CD4-positive, alpha-beta T cell treated with Interleukin-6 for 4 hours (primary cell): Measurements from ENCODE around the gene HDGFL3.

ENCODE experiments used
- DNase-seq: peaks from one replicate; pipeline ENCODE4 v3.0.0-alpha.2; 2020; ENCODE audit warnings: mixed read lengths

HDGFL3 gene

DNA sequence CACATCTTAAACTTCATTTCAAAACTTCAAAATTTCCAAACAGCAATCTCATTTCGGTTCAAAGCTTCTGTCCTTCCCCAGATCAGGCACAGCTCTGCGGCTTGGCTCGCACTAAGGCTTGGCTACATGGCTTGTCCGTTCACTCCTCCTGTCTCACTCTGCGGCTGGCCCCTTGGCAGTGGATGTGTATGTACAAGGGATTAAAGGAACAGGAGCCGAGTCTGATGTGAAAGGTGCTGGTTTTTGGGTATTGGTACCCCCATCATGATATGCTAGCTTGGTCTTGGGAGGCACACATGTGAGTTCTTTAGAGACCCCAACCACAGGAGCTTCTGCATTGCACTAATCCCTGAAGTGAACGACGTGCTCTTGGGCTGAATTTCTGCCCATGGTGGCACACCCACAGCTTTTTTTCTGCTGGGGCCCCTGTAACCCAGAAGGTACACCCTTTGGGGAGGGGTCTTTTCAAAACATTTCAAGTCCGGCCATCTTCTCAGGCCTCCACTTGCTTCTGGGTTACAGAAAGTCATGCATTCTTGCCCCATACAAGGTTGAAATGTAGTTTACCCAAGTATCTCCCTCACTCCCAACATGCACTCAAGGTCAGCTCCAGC lies 87.5 kb downstream of the HDGFL3 start:
- DNase-seq = no peak

DNA sequence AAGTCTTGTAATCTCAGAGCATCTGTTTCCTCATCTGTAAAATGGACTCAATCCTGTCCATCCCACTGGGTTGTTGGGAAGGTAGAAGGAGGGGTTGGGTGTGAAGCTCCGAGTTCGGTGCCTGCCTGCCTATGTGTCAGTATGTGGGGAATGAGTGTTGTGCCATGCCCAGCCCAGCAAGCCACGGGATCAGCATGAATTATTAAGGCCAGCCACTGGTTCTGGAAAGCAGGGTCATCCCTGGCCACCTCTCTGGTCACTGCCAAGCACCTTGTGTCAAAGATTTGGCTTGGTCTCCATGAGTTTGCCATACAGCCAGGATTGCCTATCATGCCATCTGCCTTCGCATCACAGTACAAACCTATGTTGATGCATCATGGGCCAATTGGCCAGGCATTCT lies 88.7 kb downstream of the HDGFL3 start:
- no peak for DNase-seq

- no peak for DNase-seq
Measured at GRCh38 chr15:83118291-83118827, 89.3 kb downstream of the HDGFL3 start.

- no peak for DNase-seq
Measured at GRCh38 chr15:83115831-83116565, 91.6 kb downstream of the HDGFL3 start.

DNA sequence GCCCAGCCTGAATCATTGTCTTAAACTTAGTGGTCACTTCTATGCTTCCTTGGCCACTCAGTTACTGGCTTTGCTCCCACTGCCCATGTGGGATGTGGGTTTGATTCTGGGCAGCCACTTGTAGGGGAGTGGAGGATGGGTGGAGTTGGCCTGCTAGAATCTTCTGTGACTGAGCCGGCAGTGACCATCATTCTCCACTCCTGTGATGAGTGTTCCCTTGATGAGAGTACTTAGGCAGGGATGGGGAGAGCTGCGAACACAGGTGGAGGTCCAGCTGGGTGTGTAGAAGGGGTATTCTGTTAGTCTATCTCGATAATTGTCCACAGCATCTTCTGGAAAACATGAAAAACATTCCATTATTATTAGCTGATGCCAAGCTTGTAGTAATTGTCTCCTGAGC lies 92.2 kb downstream of the HDGFL3 start:
- no peak for DNase-seq

- DNase-seq = no peak
Measured at GRCh38 chr15:83114856-83115255, 92.8 kb downstream of the HDGFL3 start.

DNA sequence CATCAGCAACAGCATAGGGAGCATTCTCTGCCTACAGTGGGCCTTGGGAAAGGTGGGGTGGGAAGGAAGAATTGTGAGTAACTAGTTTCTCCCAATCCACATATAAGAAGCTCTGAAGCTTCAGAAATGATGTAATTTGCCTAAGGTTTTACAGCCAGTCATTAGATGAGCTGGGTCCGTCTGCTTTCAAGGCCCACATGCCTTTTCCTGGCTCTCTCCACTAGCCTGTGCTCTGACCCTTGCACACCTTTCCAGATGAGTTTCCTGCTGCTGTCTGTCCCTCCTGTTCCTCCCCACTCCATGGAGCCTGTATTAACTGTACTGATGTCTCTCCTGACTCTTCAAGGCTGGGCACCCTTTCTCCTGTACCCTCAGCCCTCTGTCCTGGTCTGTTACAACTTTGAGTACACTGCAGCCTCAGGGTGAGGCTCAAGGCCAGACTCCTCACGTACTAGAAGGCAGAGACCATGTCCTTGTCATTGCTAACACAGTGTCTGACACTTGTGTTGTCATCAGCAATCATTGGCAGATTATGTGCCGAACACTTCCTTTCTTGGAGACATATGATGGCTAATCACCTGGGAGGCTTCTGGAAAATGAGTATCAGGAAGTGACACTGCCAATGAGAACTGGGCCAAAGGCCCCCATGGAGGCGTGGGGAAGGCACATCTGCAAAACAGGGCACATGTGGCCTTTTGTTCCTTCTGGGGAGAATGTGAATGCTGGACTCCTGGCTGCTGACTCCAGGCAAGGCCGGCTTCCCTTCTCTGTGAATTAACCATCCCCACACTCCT lies 93.5 kb downstream of the HDGFL3 start:
- DNase-seq = no peak

DNA sequence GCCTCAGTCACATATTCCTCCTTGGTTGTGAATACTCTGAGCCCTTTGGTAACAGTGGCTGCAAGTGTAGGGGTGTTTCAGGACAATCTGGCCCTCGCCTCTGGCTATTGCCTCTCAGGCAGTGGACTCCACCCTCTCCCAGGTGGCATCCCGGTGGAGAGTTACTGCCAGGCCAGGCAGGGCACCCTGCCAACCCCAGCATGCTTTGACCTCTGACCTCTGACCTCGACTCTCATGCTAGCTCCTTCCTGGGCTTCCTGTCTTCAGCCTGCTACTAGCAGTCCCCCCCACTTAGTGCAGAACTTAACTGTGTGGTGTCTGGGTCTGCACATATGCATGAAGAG lies 94.7 kb downstream of the HDGFL3 start:
- no peak for DNase-seq

DNA sequence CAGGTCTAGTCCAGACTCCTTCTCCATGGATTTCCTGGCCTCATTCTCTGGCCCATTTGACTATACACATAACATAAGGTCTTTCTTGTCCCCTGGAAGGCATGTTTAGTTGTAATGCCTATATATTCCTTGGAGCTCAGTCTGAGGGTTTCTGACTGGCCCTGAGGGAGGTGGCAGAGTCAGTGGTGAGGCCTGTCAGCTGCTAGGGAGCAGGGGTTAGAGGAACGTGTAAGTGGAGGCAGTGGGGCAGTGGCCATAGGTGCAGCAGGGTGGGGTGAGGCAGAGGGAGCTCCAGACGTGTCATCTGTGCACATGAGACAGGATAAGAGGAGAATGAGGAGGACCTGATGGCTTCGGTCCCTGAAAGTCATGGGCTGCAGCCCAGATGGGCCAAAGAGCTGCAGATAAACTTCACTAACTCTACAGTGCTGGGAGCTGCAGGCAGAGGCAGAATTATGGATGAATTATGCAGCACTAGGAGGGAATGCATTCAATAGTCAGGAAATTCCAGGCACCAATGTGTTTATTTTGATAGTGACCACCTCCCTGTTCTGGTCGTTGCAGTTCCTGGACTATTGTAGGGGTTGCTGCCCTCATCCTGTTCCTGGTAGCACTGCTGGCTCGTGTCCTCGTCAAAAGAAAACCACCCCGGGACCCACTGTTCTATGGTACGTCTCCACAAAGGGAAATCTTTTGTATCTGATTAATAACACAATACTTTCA lies 95.2 kb downstream of the HDGFL3 start:
- DNase-seq = no peak

GRCh38 chr15:83111149-83111548 lies 96.5 kb downstream of the HDGFL3 start:
- DNase-seq = no peak

GRCh38 chr15:83110381-83110780 lies 97.2 kb downstream of the HDGFL3 start:
- no peak for DNase-seq

DNA sequence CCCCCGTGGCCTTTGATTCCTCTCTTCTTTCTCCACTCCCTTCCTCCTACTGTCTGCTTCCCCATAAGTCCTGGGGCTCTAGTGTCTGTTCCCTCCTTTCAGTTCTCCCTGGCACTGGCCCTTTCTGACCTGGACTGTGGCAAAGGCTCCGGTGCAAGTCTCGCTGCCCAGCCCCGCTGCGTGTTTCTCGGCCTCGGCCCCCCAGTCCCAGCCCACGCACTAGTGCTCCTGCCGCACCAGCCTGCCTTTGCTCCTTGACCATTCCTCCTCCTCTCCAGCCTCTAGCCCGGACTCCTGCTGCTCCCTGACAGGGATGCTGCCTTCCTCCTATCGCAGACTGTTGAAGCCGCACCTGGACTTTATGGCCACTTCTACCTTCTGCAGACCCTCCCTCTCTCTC lies 98.1 kb downstream of the HDGFL3 start:
- no peak for DNase-seq

DNA sequence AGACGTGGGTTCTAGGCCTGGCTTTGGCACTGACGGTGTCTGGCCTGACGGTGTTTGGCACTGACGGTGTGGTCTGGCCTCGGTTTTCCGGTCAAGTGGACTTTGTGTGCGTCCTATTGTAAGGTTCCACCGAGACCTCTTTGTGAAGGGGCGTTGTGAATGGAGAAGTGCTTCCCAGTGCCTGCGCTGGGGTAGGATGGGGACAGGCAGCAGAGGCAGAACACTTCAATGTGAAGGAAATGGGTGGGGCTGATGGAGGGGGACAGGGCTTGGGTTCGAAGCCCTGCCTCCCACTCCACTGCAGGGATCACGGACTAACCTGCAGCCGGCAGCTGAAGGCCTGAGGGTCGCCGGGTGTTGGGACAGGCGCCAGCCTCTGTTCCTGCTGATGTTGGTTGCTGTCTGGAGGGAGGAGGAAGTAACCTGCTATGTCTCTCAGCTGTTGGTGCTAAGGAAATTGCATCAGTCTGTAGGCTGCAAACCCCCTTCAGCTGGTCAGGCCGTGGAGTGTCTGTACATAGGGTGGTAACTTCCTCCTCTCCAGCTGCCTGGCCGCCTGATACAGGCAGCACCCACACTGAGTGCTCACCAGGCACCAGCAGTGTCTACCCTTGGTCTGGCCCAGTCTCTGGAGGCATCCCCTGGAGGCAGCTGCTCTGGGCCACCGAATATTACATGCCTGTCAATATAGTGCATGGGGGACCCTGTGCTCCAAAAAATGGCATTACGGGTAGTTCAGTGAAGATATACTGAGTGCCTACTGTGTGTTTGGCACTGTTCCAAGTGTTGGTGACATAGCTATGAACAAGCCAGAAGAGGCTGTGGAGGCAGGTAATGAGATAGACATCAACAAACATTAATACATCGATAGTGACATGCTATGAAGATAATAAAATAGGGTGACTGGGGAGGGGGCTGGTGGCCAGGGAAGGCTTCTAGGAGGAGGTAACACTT lies 99.1 kb downstream of the HDGFL3 start:
- no peak for DNase-seq

DNA sequence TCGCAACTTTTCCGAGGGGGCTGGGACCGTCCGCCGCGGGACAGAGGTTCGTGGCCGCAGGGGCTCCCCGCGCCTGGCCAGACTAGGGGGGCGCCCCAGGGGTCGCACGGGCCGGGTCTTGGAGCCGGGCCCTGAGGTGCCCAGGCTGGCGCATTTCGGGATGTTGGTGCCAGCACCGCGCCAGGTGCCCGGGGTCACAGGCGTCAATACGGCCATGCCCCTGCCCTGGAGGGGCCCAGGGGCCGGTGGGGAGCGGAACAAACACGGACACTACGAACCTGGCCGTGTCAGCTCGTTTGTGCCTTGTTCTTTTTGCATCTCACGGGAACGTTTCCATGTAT lies 99.8 kb downstream of the HDGFL3 start:
- no peak for DNase-seq

- DNase-seq = no peak
Measured at GRCh38 chr15:83106994-83107840, 100.4 kb downstream of the HDGFL3 start, which contains the start of gene TM6SF1. Gene TM6SF1 (plus strand): TSS chr15:83107645. CDS start chr15:83107681, 36 bp downstream.

DNA sequence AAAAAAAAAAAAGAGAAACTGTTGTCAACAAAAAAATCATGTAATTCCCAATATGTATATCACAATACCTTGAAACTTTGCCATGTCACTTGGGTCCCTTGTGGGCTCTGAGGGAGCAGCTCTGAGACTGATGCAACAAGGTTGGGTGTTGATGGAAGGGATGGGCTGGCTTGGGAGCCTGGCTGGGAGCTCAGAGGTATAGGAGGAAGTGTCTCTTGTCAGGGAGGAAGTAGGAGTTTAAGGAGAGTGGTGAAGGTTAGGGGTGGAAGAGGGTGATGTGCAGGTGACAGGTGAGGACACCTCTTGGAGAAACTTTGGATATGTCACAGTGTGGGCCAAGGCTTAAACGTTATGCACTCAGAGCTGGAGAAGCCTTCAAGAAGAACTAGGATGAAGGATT lies 102.2 kb downstream of the HDGFL3 start:
- DNase-seq = no peak

- no peak for DNase-seq
Measured at GRCh38 chr15:83104141-83104540, 103.5 kb downstream of the HDGFL3 start.

GRCh38 chr15:83102346-83102745 lies 105.3 kb downstream of the HDGFL3 start:
- DNase-seq = no peak

DNA sequence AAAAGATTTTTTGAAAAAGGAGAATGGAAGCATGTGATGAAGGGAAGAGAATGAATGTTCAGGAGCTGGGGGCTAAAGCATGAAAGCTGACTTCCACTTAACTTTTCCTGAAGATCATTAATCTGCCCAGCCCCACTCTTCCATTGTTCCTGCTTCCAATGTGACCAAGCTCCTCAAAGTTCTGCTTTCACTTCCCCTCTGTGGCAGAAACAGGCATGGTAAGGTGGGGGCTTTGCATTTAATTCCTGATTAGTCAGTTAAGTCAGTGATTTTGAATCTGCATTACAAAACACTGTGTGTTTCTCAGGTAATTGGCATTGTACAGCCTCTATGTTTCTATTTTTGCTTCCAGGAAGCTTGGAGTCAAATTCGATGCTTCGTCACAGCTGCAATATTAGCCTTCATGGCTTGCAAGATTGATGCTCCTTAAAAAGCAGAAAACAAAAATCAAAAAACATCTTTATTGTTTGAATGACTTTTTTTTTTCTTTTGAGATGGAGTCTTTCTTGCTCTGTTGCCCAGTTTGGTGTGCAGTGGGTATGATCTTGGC lies 107.5 kb downstream of the HDGFL3 start:
- no peak for DNase-seq

DNA sequence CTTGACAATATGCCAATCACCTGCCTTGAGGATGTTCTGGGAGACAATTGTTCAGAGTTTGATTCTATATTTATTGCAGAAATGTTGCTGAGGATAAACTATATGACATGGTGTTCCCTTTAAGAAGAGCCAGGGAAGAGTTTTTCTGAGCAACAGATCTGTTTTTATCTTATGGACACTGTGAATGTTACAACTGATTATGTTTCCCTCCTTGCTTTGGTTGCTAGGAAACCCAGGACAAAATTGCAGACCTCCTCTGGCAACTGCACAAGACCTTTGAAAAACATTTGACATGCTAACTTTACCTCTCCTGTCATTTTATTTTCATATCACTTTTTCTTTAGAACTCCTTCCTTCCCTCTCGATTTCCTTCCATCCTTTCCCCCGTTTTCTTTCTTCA lies 108.3 kb downstream of the HDGFL3 start:
- no peak for DNase-seq

DNA sequence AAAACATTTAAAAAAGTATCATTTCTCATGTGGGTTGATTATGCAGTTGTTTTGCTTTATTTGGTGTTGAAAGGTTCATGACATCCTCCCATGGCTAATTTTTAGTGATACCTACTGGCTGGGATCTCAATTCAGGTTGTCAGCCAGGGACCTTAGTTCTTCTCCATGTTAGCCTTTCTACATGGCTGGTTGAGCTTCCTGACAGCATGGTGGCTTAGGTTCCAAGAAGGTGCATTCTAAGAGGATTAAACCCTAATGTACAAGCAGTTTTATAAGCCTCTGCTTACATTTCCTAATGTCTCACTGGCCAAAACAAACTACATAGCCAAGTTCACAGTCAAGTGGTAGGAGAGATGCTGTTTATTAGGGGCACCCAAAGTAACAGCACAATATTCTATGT lies 109.5 kb downstream of the HDGFL3 start:
- DNase-seq = no peak
